ENCODE measurements around the gene KCNC3.

- TF ChIP-seq, protein P1, sequence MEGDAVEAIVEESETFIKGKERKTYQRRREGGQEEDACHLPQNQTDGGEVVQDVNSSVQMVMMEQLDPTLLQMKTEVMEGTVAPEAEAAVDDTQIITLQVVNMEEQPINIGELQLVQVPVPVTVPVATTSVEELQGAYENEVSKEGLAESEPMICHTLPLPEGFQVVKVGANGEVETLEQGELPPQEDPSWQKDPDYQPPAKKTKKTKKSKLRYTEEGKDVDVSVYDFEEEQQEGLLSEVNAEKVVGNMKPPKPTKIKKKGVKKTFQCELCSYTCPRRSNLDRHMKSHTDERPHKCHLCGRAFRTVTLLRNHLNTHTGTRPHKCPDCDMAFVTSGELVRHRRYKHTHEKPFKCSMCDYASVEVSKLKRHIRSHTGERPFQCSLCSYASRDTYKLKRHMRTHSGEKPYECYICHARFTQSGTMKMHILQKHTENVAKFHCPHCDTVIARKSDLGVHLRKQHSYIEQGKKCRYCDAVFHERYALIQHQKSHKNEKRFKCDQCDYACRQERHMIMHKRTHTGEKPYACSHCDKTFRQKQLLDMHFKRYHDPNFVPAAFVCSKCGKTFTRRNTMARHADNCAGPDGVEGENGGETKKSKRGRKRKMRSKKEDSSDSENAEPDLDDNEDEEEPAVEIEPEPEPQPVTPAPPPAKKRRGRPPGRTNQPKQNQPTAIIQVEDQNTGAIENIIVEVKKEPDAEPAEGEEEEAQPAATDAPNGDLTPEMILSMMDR (IDR thresholded peaks at IDR 0.05; ENCODE audit: low read length): no peak
- TF ChIP-seq EZH2 (IDR thresholded peaks at IDR 0.05; ENCODE audit: borderline replicate concordance, low read length): no peak
Observed at GRCh38 chr19:50280074-50280473, 49.1 kb downstream of the KCNC3 start.
